GM12892 (cell line): Measurements from ENCODE around the gene ASB10.

Source experiments
- POLR2A ChIP-seq: IDR thresholded peaks from 2 replicates; pipeline ENCODE4 v1.6.1; 2011; ENCODE audit warnings: low read depth, low read length, control low read depth
- POLR2AphosphoS5 ChIP-seq: IDR thresholded peaks from 2 replicates; pipeline ENCODE4 v1.6.1; 2011; ENCODE audit warnings: low read depth, low read length, control low read depth

GRCh38 chr7:151205730-151206129 lies 18.7 kb upstream of the ASB10 start:
- no peak for TF ChIP-seq POLR2A
- TF ChIP-seq POLR2AphosphoS5 = no peak
